Fibroblast of lung (primary cell): ENCODE results near the gene DNAH8.

ENCODE experiments used
- CTCF ChIP-seq, 2 donors: IDR thresholded peaks in 1 of 2; conservative IDR thresholded peaks in 1 of 2; 1 replicate in 1 of 2; 2 replicates in 1 of 2; pipeline ENCODE4 v1.5.1; 2011 to 2012; ENCODE audit warnings: low read length in 2 of 2, control low read depth in 1 of 2, inconsistent platforms in 1 of 2, low read depth in 1 of 2, mild to moderate bottlenecking in 1 of 2
- EZH2 ChIP-seq: IDR thresholded peaks from 2 replicates; pipeline ENCODE4 v1.5.1; 2012; ENCODE audit warnings: low read length, control low read depth, mild to moderate bottlenecking; ENCODE audit errors: missing control alignments

GRCh38 chr6:38779310-38780062 is 64.4 kb downstream of the DNAH8 start:
- no peak for TF ChIP-seq CTCF (conservative IDR thresholded peaks at IDR 0.05 in 1 of 2, IDR thresholded peaks at IDR 0.05 in 1 of 2; ENCODE audit: low read depth in 1 of 2, low read length in 2 of 2)
- TF ChIP-seq EZH2 = no peak
